KMS-11 (cell line): ENCODE results near the gene RAB11FIP4.

Source experiments
- H2AFZ ChIP-seq: fragments of 200-600 bp; sonication (generic); 2 replicates; pipeline ENCODE4 v1.6.1; 2016; ENCODE audit warnings: antibody characterized with exemption, mixed run types, low read depth
- H3K27ac ChIP-seq: fragments of 200-600 bp; sonication (generic); 2 replicates; pipeline ENCODE4 v1.6.1; 2016; ENCODE audit warnings: mild to moderate bottlenecking, mixed run types
- H3K27me3 ChIP-seq: fragments of 200-600 bp; sonication (generic); 2 replicates; pipeline ENCODE4 v1.6.1; 2017; ENCODE audit warnings: mild to moderate bottlenecking, low read depth, mixed run types, moderate library complexity; ENCODE audit not compliant: insufficient read depth
- H3K36me3 ChIP-seq: fragments of 200-600 bp; sonication (generic); 2 replicates; pipeline ENCODE4 v1.6.1; 2017; ENCODE audit warnings: mild to moderate bottlenecking, mixed run types; ENCODE audit not compliant: insufficient read depth
- H3K4me1 ChIP-seq: fragments of 200-600 bp; sonication (generic); 2 replicates; pipeline ENCODE4 v1.6.1; 2016; ENCODE audit warnings: mild to moderate bottlenecking, low read depth, mixed run types; ENCODE audit not compliant: poor library complexity, severe bottlenecking
- H3K4me2 ChIP-seq: fragments of 200-600 bp; sonication (generic); 2 replicates; pipeline ENCODE4 v1.7.0; 2016; ENCODE audit warnings: mild to moderate bottlenecking, mixed run types
- H3K4me3 ChIP-seq: fragments of 200-600 bp; sonication (generic); IDR thresholded peaks from 2 replicates; pipeline ENCODE4 v1.6.1; 2017; ENCODE audit warnings: low read depth, low read length, mixed read lengths; ENCODE audit not compliant: insufficient read depth
- H3K79me2 ChIP-seq: fragments of 200-600 bp; sonication (generic); 2 replicates; pipeline ENCODE4 v1.6.1; 2016; ENCODE audit warnings: low read depth, mixed run types; ENCODE audit not compliant: insufficient read depth
- H3K9ac ChIP-seq: fragments of 200-600 bp; sonication (generic); 2 replicates; pipeline ENCODE4 v1.6.1; 2016; ENCODE audit warnings: mild to moderate bottlenecking, mixed run types
- H4K20me1 ChIP-seq: fragments of 200-600 bp; sonication (generic); 2 replicates; pipeline ENCODE4 v1.6.1; 2016; ENCODE audit warnings: mild to moderate bottlenecking, mixed run types; ENCODE audit not compliant: insufficient read depth
- CTCF ChIP-seq: fragments of 200-600 bp; sonication (generic); conservative IDR thresholded peaks from 2 replicates; pipeline ENCODE4 v1.6.1; 2017; ENCODE audit warnings: low read depth, mild to moderate bottlenecking, antibody characterized with exemption, low read length, moderate library complexity, mixed read lengths

Gene RAB11FIP4

GRCh38 chr17:31488264-31488981 lies 96.9 kb downstream of the RAB11FIP4 start:
- Histone ChIP-seq H2AFZ (peak overlapping the region; percentile 77), H4K20me1 (no peaks in the 10 kb centered on the region), H3K4me1 (peaks cover 10% of the 10 kb centered on the region), H3K9ac (peak overlapping the region; percentile 56), H3K27ac (no peak overlapping the region), H3K36me3 (no peaks in the 10 kb centered on the region), H3K27me3 (no peaks in the 10 kb centered on the region), H3K4me3 (no peak overlapping the region), H3K4me2 (peak overlapping the region; percentile 73), H3K79me2 (no peaks in the 10 kb centered on the region)
- no peak for TF ChIP-seq CTCF

GRCh38 chr17:31488982-31489294 lies 97.5 kb downstream of the RAB11FIP4 start:
- Histone ChIP-seq H4K20me1 (no peaks in the 10 kb centered on the region), H3K4me1 (peaks cover 10% of the 10 kb centered on the region), H2AFZ (no peak overlapping the region), H3K4me3 (no peak overlapping the region), H3K27ac (no peak overlapping the region), H3K27me3 (no peaks in the 10 kb centered on the region), H3K79me2 (no peaks in the 10 kb centered on the region), H3K36me3 (no peaks in the 10 kb centered on the region), H3K4me2 (no peak overlapping the region; the same call in 1 of the 2 replicates), H3K9ac (no peak overlapping the region)
- TF ChIP-seq CTCF = no peak

- H2AFZ ChIP-seq = no peak overlapping the region
- H3K9ac ChIP-seq = no peak overlapping the region
- H3K27ac ChIP-seq = no peak overlapping the region
- no peaks in the 10 kb centered on the region for H4K20me1 ChIP-seq
- H3K36me3 ChIP-seq = no peaks in the 10 kb centered on the region
- H3K79me2 ChIP-seq = no peaks in the 10 kb centered on the region
- H3K4me3 ChIP-seq = no peak overlapping the region
- H3K4me1 ChIP-seq = peaks cover 14% of the 10 kb centered on the region
- H3K4me2 ChIP-seq = no peak overlapping the region; the same call in 1 of the 2 replicates
- no peaks in the 10 kb centered on the region for H3K27me3 ChIP-seq
- no peak for TF ChIP-seq CTCF
Measured at GRCh38 chr17:31489295-31490018, 98.0 kb downstream of the RAB11FIP4 start.

GRCh38 chr17:31490019-31490650 lies 98.7 kb downstream of the RAB11FIP4 start:
- H4K20me1 ChIP-seq = no peaks in the 10 kb centered on the region
- no peaks in the 10 kb centered on the region for H3K27me3 ChIP-seq
- no peaks in the 10 kb centered on the region for H3K36me3 ChIP-seq
- H3K9ac ChIP-seq = no peak overlapping the region
- no peak overlapping the region for H2AFZ ChIP-seq
- peaks cover 21% of the 10 kb centered on the region for H3K4me1 ChIP-seq
- no peak for TF ChIP-seq CTCF
- no peak overlapping the region for H3K4me2 ChIP-seq
- H3K4me3 ChIP-seq = no peak overlapping the region
- no peak overlapping the region for H3K27ac ChIP-seq
- H3K79me2 ChIP-seq = no peaks in the 10 kb centered on the region
